Measurements from ENCODE around the gene WNT8B.

- TF ChIP-seq CTCF (IDR thresholded peaks at IDR 0.05) (no peak), POLR2A (IDR thresholded peaks at IDR 0.05) (no peak)
These were observed 5.5 kb downstream of the WNT8B start for GRCh38 chr10:100468322-100468721.
